T-helper 1 cell (primary cell): Measurements from ENCODE around the gene L1TD1.
"Not testable (repeated sequence)": the region's sequence is repeated elsewhere in the genome, so short reads cannot be mapped to it uniquely, and the experiment has no call there.

Source experiments
- DNase-seq, 5 donors: peaks; one replicate each; pipeline ENCODE4 v3.0.0-alpha.2; 2012 to 2020
- total RNA-seq, 4 donors: gene quantifications; one replicate each; lab custom pipeline; 2026; lab: John Stamatoyannopoulos, UW

The L1TD1 gene, protein sequence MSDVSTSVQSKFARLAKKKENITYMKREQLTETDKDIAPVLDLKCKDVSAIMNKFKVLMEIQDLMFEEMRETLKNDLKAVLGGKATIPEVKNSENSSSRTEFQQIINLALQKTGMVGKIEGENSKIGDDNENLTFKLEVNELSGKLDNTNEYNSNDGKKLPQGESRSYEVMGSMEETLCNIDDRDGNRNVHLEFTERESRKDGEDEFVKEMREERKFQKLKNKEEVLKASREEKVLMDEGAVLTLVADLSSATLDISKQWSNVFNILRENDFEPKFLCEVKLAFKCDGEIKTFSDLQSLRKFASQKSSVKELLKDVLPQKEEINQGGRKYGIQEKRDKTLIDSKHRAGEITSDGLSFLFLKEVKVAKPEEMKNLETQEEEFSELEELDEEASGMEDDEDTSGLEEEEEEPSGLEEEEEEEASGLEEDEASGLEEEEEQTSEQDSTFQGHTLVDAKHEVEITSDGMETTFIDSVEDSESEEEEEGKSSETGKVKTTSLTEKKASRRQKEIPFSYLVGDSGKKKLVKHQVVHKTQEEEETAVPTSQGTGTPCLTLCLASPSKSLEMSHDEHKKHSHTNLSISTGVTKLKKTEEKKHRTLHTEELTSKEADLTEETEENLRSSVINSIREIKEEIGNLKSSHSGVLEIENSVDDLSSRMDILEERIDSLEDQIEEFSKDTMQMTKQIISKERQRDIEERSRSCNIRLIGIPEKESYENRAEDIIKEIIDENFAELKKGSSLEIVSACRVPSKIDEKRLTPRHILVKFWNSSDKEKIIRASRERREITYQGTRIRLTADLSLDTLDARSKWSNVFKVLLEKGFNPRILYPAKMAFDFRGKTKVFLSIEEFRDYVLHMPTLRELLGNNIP
- total RNA-seq = 0 to 0.15 (median 0.04) reads per million in 4 donors

- no peak for DNase-seq
Measured at GRCh38 chr1:62194651-62195544, at the start of gene L1TD1. Gene L1TD1, plus strand, starts transcription at chr1:62194849. Its CDS starts 11,780 bp downstream, at chr1:62206629.

DNA sequence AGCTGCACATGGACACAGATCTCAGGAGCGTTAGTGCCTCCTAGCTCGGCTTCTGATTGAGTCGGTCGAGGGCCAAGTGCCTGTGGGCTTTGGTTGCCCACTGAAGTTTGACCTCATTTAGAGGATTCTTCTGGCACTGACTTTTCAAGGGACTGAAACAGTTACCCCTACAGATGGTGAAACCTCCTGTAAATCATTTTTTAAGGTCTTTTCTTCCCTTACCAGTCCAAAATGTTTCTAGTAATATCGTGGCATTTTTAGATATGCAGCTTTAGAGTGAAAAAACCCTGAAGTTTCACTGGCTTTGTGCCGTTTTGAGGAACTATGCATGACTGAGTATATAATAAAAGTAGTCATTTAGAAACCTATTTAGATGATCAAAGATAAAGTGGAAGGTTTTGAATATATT is 34.7 kb upstream of the L1TD1 start:
- DNase-seq = no peak

DNA sequence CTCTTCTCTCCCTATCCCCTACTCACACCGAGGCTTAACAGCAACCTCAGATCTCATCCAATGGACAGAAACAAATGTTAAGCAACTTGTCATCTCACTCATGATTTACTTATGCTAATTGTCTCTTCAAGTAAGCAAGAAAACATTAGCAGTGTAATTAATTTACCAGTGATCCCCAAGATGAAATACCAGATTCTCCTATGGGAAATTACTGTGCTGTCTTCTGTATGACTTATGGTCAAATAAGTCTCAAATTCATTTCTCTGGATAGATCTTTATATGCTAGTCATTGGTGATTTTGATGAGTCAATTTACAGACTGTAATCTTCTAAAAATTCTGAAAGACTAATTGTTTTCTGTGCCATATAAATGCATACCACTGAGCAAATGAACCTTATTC is 32.9 kb upstream of the L1TD1 start:
- DNase-seq = no peak

- not testable (repeated sequence) for DNase-seq
Measured at GRCh38 chr1:62170380-62170779, 24.3 kb upstream of the L1TD1 start.

DNA sequence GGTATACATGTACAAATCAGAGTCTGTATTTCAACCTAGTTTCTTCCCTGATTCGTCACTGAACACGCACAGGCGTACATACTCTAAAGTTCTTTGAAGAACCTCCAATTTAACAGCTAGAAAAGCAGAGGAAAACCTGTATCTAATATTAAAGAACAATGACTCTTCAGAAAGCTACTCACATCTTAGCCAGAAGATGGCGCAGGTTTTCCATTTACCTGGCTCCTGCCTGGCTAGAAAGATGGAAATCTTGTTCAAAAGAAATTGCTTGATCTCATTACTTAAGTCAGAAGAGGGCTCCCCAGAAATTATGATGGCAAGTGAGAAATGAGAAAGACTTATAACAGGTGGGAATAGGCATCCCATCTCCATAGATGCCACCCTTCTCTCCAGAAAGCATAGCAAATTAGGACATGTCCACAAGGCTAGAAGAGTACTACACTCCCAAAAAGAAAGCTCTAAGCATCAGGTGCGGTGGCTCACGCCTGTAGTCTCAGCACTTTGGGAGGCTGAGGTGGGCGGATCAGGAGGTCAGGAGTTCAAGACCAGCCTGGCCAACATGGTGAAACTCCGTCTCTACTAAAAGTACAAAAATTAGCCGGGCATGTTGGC is 19.0 kb upstream of the L1TD1 start:
- peak in 2 of 5 donors; percentile 25 to 35 for DNase-seq

DNA sequence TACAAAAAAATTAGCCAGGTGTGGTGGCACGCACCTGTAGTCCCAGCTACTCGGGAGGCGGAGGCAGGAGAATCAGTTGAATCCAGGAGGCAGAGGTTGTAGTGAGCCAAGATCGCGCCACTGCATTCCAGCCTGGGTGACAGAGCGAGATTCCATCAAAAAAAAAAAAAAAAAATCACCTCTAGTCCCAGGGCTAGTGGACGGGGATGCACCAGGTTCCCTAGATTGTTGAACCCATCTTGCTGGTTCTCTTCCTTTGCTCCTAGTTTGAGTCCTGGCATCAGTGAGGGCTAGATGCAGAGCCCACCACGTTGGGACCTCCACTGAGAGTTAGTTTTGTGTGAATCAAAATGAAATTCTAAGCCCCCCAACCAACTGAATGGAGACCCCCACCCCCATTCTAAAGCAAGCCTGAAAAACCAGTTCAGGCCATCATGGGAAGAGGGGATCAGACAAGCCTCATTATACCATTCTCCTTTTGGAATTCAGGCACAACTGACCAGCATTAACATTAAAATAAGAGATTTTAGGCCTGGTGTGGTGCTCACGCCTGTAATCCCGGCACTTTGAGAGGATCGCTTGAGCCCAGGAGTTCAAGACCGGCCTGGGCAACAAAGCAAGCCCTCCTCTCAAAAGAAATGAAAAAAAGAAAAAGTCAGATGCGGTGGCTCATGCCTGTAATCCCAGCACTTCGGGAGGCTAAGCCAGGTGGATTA is 17.9 kb upstream of the L1TD1 start:
- DNase-seq = no peak

DNA sequence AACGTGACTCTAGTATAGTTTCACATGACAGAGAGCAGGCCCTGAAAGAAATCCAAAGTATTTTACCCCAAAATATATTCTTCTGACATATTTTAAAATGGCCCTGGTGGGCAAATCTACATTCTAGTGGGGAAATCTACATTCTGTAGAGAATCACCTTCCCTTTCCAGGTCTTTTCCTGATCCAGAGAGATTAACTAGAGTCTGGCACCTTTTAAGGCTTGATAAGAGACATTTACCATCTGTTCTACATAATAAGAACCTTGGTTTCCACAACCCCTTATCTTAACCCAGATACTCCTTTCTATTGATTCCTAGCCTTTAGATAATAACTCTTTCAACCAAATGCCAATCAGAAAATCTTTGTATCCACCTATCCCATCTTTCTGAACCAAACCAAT is 17.0 kb upstream of the L1TD1 start:
- DNase-seq = no peak

DNA sequence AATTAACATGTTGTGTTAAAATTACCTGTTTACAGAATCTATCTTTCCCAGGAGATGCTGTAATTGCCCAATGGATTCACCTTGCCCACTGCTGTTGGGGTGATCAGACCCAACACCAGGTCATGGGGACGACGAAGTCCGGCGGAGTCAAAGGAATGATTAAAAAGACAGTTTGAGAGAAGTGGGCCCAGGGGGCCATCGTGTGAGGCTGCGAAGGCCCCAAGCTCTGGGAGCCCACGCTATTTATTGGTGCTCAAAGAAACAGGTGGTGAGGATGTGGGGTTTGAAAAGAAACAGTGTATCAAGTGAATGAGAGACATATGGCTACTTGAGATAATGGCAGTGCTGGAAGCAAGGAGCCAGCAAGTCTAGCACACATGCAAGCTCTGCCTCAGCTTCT is 16.3 kb upstream of the L1TD1 start:
- no peak for DNase-seq

- not testable (repeated sequence) for DNase-seq
Measured at GRCh38 chr1:62180054-62180453, 14.6 kb upstream of the L1TD1 start.

GRCh38 chr1:62180639-62181038 is 14.0 kb upstream of the L1TD1 start:
- no peak for DNase-seq

DNA sequence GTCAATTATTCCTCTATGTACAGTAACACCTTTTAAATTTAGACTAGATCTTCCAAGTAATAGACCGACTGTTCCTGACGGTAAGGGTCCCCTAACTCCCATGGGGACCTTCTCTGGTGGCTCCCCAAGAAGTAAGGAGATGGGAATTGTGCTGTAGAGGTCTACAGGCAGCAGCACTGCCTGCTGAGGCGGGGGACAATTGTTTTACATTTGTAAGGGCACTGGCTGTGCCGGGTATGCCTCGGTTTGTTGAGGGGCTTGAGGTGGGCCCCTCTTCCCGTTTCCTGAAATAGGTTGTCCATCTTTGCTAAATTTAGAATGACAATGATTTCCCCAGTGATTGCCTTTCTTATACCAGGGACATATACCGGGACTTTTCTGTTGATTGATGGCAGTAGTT is 13.1 kb upstream of the L1TD1 start:
- DNase-seq = no peak

- DNase-seq = not testable (repeated sequence)
Measured at GRCh38 chr1:62182157-62182556, 12.5 kb upstream of the L1TD1 start.

GRCh38 chr1:62183164-62184020 is 11.3 kb upstream of the L1TD1 start:
- not testable (repeated sequence) for DNase-seq

DNA sequence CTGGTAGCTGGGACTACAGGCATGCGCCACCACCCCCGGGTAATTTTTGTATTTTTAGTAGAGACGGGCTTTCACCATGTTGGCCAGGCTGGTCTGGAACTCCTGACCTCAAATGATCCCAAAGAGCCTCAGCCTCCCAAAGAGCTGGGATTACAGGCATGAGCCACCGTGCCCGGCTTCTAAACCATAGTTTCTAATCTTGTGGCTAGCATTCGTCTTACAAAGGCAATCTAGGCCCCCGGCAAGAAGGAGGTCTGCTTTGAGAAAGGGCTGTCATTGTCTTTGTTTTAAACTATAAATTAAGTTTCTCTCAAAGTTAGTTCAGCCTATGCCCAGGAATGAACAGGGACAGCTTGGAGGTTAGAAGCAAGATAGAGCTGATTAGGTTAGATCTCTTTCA is 10.3 kb upstream of the L1TD1 start:
- DNase-seq = no peak

DNA sequence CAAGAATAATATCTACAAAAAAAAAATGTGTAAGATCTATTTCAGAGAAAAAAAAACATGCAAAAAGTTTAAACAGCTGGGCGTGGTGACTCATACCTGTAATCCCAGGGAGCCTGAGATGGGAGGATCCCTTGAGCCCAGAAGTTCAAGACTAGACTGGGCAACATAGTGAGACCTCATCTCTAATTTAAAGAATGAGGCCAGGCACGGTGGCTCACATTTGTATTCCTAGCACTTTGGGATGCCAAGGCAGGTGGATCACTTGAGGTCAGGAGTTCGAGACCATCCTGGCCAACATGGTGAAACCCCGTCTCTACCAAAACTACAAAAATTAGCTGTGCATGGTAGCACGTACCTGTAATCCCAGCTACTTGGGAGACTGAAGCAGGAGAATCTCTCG is 9.4 kb upstream of the L1TD1 start:
- DNase-seq = not testable (repeated sequence)

DNA sequence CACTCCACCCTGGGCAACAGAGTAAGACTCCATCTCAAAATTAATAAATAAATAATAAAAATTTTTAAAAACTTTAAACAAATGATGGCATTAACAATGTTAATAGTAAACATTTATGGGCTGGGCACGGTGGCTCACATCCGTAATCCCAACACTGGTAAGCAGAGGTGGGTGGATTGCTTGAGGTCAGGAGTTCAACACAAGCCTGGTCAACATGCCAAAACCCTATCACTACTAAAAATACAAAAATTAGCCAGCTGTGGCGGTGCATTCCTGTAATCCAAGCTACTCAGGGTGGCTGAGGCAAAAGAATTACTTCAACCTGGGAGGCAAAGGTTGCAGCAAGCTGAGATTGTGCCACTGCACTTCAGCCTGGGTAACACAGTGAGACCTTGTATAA is 9.0 kb upstream of the L1TD1 start:
- no peak for DNase-seq

- DNase-seq = no peak
Measured at GRCh38 chr1:62187548-62187947, 7.1 kb upstream of the L1TD1 start.

DNA sequence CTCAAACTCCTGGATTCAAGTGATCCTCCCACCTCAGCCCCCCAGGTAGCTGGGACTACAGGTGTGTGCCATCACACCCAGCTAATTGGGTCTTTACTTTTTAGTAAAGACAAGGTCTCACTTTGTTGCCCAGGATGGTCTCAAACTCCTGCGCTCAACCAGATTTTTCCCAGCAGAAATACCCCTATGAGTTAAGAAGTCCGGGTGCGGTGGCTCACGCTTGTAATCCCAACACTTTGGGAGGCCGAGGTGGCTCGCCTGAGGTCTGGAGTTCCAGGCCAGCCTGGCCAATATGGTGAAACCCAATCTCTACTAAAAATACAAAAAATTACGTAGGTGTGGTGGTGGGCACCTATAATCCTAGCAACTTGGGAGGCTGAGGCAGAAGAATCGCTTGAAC is 6.5 kb upstream of the L1TD1 start:
- DNase-seq = no peak

DNA sequence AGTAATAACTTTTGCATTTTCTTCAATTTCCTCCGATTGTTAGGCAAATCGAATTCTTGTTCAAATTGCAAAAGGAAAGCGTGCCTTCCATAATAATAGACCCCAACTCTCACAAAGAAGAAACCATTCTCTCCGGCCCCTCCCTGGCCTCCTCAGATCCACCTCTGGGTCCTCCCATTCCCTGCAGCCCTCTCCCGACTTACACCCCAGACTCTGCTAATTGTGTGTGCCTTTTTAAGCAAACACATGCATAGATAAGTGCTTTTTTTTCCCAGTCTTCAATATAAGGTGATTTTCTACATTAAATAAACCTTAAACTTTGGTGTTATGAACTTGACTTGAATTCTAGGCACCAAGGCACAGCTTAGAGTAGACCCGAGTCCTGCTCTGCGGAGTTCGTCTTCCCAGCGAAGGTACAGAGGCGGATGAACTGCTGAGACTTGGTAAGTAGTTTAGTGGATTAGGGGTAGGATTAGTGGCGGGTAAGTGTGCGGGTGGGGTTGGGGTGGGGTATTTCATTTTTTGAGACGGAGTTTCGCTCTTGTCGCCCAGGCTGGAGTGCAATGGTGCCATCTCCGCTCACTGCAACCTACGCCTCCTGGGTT is 1.5 kb downstream of the L1TD1 start:
- DNase-seq = no peak
